HG03159 (cell line): ENCODE data around the gene ACTR3.
"Not testable (repeated sequence)": the region's sequence is repeated elsewhere in the genome, so short reads cannot be mapped to it uniquely, and the experiment has no call there.

ENCODE experiments used
- ATAC-seq: cut with Tn5 transposase; IDR thresholded peaks from one replicate; pipeline ENCODE4 v1.9.1; 2021; ENCODE audit warnings: mild to moderate bottlenecking, moderate library complexity; ENCODE audit not compliant: unreplicated experiment

Gene ACTR3

DNA sequence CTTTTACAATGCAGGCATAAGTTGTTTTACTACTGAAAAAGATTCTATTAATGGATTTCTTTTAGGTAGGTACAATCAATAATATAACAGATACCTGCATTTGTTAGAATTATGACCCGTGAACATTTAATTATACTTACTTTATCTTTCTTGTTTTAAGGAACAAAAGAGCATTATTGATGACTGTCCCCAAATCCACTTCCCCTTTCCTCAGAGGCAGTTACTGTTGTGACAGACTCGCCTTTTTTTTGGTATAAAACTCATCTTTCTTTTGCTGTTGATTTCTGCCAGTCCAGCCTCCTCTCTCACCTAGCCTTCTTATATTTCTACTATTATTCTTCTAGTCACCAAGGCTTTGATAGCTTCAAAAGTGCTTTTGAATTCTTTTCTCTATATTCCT, 12.1 kb downstream of the ACTR3 start:
- no peak for ATAC-seq

DNA sequence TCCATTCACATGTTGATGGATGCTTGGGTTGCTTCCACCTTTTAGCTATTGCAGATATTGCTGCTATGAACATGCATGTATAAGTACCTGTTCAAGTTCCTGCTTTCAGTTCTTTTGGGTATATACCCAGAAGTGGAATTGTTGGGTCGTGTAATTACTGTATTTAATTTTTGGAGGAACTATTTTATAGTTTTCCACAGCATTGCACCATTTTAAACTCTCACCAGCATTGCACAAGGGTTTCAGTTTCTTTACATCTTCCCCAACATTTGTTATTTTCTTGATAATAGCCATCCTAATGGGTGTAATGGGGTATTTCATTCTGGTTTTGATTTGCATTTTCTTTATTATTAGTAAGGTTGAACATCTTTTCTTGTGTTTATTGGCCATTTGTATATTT, 16.0 kb downstream of the ACTR3 start:
- ATAC-seq: no peak

DNA sequence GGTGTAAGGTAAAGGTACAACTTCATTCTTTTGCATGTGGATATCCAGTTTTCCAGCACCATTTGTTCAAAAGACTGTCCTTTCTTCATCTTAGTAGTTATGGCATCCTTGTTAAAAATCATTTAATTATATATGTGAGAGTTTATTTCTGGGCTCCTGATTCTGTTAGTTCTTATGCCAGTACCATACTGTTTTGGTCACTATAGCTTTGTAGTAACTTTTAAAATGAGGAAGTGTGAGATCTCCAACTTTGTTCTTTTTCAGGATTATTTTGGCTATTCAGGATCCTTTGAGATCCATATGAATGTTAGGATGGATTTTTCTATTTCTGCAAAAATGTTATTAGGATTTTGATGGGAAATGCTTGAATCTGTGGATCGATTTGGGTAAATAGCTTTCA, 16.8 kb downstream of the ACTR3 start:
- ATAC-seq: no peak

DNA sequence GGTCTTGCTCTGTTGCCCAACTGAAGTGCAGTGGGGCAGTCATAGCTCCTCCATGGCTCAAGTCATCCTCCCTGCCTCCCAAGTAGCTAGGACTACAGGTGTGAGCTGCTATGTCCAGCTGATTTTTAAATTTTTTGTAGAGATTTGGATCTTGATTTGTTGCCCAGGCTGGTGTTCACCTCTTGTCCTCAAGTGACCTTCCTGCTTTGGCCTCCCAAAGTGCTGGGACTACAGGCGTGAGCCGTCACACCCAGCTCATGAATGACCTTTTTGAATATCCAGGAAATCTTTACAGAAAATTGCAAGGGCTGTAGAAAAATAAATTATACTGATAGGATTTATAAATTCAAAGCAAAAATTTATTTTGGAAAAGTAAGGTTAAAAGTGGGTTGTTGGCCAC, 17.4 kb downstream of the ACTR3 start:
- ATAC-seq: no peak

DNA sequence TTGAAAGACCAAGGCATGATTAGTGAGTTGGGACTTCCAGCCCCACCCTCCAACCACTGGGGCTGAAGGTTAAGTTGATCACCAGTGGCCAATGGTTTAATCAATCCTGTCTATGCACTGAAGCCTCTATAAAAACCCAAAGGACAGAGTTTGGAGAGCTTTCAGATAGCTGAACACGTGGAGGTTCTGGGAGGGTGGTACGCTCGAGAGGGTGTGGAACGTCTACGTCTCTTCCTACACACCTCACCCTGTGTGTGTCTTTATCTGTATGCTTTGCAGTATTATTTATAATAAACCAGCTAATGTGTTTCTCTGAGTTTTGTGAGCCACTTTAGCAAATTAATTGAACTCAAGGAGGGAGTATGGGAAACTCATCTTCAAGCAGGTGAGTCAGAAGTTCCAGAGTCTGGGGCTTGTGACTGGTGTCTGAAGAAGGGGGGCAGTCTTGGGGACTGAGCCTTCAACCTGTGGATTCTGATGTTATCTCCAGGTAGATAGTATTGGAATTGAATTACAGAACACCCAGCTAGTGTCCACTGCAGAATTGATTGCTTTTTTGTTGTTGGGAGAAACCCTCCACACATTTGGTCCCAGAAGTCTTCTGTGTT, 20.3 kb downstream of the ACTR3 start:
- ATAC-seq: no peak

DNA sequence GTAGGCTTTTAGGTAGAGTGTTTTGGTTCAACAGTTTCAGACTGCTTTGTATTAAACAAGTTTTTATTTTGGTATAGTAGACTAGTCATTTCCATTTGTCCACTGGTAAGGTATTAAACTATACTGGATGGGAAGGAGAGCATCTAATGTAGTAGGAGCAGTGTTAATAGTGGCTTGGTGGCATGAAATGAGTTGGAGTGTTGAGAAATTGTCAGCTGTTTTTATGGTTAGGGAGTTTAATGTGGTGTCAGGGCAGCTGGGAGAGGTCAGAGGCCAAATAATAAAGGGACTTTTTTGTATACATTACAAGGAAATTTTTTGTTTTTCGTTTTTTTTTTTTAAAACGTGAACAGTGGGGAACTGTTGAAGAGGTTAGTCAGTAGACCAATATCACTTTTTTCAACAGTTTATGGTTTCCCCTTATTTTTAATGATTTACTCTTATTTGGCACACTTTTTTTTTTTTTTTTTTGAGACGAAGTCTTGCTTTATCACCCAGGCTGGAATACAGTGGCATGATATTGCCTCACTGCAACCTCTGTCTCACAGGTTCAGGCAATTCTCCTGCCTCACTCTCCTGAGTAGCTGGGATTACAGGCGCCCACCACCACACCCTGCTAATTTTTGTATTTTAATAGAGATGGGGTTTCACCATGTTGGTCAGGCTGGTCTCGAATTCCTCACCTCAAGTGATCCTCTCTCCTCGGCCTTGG, 21.2 kb downstream of the ACTR3 start:
- no peak for ATAC-seq

DNA sequence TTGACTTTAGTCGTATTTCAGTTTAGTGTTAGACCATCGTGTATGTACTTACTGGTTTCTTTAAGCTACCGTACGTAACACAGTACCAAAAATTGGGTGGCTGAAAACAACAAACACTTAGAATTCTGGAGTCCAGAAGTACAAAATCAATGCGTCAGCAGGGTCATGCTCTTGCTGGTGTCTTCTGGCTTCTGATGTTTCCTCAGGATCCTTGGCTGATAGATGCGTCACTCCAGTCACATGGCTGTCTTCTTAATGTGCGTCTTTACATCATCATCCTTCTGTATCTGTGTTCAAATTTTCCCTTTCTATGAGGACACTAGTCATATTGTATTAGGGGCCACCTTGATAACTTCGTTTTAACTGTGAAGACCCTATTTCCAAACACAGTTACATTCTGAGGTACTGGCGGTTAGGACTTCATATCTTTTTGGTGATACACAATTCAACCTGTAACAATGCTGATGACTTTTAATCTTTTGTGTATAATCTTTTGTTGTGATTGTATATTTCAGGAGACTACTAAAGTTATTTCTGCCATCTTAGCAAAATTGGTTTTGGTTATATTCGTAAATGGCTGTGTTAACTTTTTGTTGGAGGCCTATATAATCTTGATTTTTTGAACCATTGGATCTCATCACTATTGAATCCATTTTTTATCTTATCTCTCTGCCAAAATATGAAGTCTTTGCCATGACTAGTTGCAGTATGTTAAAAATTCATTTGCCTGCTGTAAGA, 25.4 kb downstream of the ACTR3 start:
- ATAC-seq: no peak

DNA sequence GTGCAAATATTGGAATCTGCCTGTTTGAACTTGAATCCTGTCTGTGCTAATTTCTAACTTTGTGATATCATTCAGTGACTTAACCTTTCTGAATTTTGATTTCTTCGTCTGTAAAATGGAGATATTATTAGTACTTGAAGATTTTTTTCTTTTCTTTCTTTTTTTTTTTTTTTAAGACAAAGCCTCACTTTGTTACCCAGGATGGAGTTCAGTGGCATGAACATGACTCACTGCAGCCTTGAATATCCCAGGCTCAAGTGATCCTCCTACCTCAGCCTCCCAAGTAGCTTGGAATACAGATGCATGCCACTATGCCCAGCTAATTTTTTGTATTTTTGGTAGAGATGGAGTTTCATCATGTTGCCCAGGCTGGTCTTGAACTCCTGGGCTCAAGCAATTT, 28.3 kb downstream of the ACTR3 start:
- ATAC-seq: no peak

DNA sequence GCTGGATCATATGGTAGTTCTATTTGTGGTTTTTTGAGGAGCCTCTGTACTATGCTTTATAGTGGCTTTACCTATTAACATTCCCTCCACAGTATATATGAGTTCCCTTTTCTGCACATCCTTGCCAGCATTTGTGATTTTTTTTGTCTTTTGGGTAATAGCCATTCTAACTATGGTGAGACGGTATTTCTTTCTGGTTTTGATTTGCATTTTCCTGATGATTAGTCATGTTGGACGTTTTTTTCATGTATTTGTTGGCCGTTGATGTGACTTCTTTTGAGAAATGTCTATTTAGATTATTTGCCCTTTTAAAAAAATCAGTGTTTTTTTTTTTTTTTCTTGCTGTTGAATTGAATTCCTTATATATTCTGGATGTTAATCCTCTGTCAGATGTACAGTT, 31.1 kb downstream of the ACTR3 start:
- no peak for ATAC-seq

DNA sequence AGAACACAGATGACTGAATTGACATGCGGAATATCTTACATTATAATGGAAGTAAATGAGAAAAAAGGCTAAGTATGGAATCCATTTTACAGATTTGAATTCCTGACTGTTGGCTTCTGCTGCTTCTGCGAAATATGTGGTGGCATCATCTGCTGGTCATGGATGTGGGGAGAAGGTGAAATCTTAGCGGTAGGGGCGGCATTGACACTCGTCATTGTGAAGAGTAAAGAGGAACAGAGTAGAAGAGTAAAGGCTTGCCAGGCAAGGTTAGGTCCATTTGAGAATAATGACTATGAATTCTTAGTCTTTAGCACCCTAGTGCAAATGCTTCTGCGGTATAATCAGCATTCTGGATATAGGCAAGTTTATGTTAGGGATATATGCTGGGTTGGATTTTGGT, 32.4 kb downstream of the ACTR3 start:
- no peak for ATAC-seq

DNA sequence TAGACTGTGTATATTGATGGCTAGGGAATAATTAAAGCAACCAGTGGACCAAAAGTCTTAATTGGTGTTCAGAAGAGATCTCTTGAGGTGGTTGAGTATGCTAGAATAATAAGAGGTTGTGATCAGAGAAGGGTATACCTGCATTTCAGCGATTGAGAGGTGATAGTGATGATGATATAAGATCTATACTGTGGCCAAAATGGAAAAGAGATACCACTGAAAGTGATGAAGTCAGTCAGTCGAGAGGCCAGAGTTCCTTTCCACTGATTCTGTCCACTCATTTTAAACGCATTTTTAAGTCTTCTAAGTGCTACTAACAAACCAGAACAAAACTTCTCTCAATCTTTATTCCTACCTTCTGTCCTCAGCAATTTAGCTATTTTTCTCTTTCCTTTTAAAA, 32.9 kb downstream of the ACTR3 start:
- ATAC-seq: no peak

DNA sequence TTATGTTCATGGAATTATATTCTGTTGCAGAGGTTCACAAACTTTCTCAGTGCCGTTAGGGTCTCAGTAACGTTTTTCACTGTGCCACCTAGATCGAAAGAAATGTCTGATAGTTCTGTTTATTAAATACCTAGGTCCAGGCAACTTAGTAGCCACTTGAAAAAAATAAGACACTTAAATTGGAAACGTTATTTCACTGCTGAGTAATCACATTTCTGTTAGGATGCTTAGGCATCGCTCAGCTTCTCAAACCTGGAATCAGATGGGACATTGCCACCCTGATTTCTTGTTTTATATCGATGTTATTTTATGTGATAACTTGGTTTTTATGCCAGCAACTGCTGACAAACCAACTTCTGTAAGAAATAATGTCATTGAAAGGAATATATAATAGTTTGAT, 36.0 kb downstream of the ACTR3 start:
- ATAC-seq: no peak

DNA sequence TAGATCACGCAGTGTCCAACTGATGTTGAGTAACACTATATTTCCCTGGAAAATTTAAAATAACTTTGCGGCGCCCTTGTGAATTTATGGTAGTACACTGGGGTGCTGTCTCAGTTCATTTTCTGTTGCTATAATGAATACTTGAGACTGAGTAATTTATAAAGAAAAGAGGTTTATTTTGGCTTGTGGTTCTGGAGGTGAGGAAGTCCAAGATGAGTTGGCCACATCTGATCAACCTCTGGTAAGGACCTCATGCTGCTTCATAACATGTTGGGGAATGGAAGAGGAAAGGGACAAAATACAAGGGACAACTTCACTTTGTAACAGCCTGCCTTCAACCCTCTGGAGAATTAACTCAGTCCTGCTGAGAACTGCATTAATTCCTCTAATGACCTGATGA, 36.4 kb downstream of the ACTR3 start:
- no peak for ATAC-seq

DNA sequence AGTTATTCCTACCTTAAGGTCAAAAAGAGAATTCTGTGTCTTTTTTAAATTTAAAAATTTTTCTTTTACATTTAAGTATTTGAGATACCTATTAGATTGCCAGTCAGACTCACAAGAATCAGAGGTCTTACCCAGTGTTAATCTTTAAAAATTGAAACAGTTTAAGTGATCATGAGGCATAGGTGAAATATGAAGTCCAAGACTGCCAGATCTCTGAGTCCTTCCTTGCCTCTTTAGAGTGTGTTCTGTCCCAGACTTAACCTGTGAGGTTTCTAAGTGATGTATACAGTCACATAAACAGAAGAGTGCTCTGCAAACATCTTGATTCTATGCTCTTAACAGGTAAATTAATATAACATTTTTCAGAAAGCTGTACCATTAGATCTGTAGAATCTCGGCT, 40.6 kb downstream of the ACTR3 start:
- no peak for ATAC-seq

DNA sequence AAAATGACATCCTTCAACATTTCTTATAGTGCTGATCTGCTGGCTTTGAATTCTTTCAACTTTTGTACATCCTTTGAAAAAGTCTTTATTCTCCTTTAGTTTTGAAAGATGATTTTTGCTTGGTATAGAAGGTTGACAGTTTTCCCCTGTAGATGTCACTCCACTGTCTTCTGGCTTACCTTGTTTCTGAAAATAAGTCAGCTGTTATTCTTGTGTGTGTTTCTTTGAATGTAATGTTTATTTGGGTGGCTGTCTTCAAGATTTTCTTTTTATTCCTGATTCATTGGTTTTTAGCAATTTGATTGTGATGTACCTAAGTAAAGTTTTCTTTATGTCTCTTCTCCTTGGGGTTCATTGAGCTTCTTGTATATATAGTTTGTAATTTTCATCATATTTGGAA, 47.6 kb downstream of the ACTR3 start:
- no peak for ATAC-seq

DNA sequence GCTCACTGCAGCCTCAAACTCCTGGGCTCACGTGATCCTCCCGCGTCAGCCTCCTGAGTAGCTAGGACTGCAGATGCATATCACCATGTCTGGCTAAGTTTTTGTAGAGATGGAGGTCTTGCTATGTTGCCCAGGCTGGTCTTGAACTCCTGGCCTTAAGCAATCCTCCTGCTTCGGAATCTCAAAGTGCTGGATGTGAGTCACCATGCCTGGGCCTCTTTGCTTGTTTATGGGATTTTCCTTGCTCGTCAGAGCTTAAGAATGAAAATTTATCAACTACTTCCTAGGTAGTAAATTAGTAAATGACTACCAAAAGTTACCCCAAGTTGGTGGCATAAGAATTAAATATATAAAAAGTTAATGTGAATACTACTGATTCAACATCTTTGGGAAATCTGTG, 51.0 kb downstream of the ACTR3 start:
- no peak for ATAC-seq

DNA sequence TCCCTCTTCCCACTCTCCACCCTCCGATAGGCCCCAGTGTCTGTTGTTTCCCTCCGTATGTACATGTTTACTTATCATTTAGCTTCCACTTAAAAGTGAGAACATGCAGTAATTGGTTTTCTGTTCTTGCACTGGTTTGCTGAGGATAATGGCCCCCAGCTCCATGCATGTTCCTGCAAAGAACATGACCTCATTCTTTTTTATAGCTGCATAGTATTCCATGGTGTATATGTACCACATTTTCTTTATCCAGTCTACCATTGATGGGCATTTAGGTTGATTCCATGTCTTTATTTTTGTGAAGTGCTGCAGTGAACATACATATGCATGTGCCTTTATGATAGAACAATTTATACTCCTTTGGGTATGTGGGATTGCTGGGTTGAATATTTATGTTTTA, 55.9 kb downstream of the ACTR3 start:
- not testable (repeated sequence) for ATAC-seq

DNA sequence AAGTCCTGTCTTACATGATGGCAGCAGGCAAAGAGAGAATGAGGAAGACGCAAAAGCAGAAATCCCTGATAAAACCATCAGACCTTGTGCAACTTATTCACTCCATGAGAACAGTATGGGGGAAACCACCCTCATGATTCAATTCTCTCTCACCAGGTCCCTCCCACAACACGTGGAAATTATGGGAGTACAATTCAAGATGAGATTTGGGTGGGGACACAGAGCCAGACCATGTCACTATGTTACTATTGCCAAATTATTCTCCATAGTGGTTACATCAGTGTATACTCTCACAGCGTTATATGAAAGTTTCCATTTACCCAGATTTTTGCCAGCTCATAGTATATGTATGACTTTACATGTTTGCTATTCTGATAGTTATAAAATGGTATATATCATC, 61.0 kb downstream of the ACTR3 start:
- not testable (repeated sequence) for ATAC-seq

DNA sequence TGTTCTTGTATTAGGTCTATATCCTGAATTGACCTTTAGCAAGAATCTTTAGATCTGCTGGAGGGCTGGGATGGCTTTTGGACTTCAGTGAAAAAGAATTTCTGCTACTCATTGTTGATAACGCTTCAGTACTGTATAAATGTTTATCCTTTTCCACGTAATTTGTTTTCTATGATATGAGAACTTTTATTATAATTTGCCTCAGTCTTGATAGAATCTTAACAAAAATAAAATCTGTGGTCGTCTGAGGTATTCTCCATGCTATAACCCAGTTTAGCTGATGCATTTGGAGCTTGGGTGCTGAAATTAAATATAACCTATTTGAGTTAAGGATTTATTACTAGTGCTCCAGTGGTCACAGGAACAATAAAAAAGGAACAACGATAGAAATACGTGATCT, 71.1 kb downstream of the ACTR3 start:
- no peak for ATAC-seq

DNA sequence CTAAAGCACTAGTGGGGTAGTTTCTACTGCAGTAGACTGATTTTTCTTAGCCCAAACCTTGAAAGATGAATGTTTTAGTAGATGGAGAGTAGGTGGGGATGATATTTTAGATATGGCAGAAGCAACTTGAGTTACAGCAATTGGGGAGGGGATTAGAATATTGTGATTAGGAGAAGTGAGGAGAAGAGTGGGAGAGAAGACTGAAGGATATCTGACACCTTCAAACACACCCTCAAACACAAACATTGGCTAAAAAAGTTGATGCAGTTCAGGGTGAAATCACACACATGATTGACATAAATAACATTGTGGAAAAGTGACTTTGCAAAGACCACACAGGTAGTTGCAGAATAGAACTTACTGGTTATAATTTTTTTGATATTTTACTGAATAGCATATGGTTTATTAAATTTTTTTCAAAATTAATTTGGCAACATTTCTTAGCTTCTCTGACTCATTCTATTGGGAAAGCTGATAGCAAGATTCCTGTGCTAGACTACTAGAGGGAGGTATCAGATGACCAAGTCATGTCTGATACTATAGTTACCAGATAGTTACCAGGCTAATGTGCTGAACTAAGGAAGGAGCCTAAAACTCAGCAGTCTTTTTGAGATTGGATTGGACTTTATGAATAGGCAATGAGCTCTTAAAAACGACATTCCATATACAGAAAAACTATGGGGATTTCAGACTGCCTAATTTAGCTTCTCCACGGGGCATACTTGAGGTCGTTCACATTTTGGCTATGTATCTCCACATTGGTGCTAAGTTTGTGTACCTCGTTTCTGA, 73.0 kb downstream of the ACTR3 start:
- no peak for ATAC-seq

DNA sequence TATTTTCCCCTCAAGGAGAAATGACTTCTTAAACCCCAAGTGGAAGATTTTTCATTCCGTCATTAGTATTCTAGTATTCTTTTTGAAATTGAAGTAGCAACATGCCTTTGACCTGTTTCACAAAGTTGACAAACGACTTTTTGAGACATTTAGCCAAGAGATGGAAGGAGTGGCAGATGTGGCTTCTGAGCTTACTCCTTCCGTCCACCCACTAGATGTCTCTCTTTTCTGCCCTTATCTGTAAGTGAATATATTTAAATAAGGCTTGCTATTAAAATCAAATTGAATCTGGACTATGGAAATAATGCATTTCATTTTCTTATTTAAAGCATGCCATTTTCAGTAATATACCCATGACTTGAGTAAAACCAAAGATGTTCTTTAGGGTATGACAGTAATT, 74.1 kb downstream of the ACTR3 start:
- ATAC-seq: no peak

DNA sequence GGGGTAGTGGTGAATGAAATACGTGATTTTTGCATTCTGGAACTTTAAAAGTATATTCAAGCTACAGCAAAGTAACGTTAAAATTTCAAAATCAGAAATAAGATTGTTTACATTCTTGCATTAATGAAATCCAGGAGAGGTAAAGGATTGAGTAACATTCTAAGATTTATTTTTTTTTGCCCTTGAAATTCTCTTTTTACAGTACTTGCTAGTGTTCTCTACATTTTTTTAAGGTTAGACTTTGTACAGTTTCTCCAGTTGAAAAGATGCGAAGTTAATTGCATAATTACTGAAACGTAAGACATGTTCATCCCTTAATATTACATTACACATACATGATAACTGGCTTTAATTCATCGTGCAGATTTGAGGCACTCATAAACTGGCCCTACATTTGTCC, 74.5 kb downstream of the ACTR3 start:
- no peak for ATAC-seq
